ENCODE results near the gene MUCL3. TPM values are rescaled to one million over a fixed set of nuclear protein-coding genes. Genes with fewer than 3 reads are reported as not detected.

MUCL3 gene
- total RNA-seq, result not detected

DNA sequence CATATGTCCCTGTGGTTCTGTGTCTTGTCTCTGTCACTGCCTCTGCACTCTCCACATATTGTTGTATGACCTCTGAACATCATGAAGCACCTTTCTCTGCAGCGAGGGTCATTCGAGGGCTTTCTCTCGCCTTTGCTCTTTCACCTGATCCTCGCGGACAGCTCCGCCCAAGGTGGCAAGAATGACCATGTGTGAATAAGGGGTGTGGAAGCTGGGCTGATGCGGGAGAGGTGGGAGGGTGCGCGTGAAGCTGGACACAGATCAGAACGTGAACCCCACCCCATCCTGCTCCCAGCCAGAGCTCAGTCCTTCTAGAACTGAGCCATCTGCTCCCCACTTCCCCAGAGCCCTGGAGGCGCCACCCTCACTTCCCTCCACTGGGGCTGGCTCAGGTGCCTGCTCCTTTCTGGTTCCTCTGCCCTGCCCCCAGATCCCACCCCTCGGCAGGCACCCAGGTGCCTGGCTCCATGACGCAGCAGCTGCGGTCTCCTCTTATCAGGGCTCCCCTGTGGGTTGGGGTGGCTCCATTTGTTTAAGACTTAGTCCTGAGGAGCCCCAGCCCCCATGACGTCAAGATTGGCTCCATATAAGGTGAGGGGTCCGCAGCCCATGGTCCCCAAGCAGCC lies at the start of gene MUCL3:
MUCL3 (plus strand) TSS at position 613 of the 626 bp plus-strand sequence. CDS start 27 bp downstream, outside the sequence.
- H3K4me1 Mint-ChIP-seq, result no peaks in the 10 kb centered on the region
- ATAC-seq (ENCODE audit: low read depth) (no peak), DNase-seq (no peak)
- no peak within 1 kb of the TSS for H3K4me3 Mint-ChIP-seq
- POLR2A ChIA-PET, result interaction anchor here (0.7 kb wide), 1 partner anchor 9 kb away, joined by 3 read pairs; the partner anchor contains the start of gene SFTA2
- H3K36me3 Mint-ChIP-seq, result no peaks in the 10 kb centered on the region
- no peak within 1 kb of the TSS for H3K27ac Mint-ChIP-seq
- H3K9me3 Mint-ChIP-seq, result no peaks in the 10 kb centered on the region
- peaks cover 44% of the 10 kb centered on the region for H3K27me3 Mint-ChIP-seq

DNA sequence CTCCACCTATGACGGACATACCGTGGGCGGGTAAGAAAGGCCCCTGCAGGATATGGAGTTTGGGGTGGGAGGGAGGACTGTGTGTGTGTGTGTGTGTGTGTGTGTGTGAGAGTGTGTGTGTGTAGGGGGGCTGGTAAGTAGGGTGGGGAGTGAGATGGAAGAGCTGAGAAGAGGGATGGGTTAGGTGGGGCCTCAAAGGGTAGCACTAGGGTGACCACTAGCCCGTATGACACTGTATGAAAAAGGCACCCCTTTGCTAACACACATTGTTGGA lies 49.4 kb upstream of the MUCL3 start:
- ATAC-seq (ENCODE audit: low read depth) (no peak), DNase-seq (no peak)
- H3K27me3 Mint-ChIP-seq, result no peaks in the 10 kb centered on the region
- no peak overlapping the region for H3K4me3 Mint-ChIP-seq
- peaks cover 4% of the 10 kb centered on the region for H3K36me3 Mint-ChIP-seq
- H3K27ac Mint-ChIP-seq, result no peak overlapping the region
- POLR2A ChIA-PET, result no interaction called here
- no peaks in the 10 kb centered on the region for H3K9me3 Mint-ChIP-seq
- H3K4me1 Mint-ChIP-seq, result no peaks in the 10 kb centered on the region

- no peaks in the 10 kb centered on the region for H3K9me3 Mint-ChIP-seq
- H3K4me3 Mint-ChIP-seq, result no peak overlapping the region
- H3K27me3 Mint-ChIP-seq, result no peaks in the 10 kb centered on the region
- ATAC-seq (ENCODE audit: low read depth) (no peak), DNase-seq (no peak)
- POLR2A ChIA-PET, result no interaction called here
- no peaks in the 10 kb centered on the region for H3K4me1 Mint-ChIP-seq
- H3K27ac Mint-ChIP-seq, result no peak overlapping the region
- peaks cover 4% of the 10 kb centered on the region for H3K36me3 Mint-ChIP-seq
These were observed 48.8 kb upstream of the MUCL3 start for GRCh38 chr6:30891816-30892538.

GRCh38 chr6:30893001-30893591 lies 47.7 kb upstream of the MUCL3 start:
- H3K27ac Mint-ChIP-seq, result no peak overlapping the region
- no peak for DNase-seq
- H3K9me3 Mint-ChIP-seq, result no peaks in the 10 kb centered on the region
- no peaks in the 10 kb centered on the region for H3K4me1 Mint-ChIP-seq
- H3K27me3 Mint-ChIP-seq, result no peaks in the 10 kb centered on the region
- ATAC-seq (ENCODE audit: low read depth), result no peak
- H3K4me3 Mint-ChIP-seq, result no peak overlapping the region
- H3K36me3 Mint-ChIP-seq, result peaks cover 4% of the 10 kb centered on the region
- POLR2A ChIA-PET, result no interaction called here

- POLR2A ChIA-PET, result no interaction called here
- H3K9me3 Mint-ChIP-seq, result no peaks in the 10 kb centered on the region
- no peaks in the 10 kb centered on the region for H3K27me3 Mint-ChIP-seq
These were observed 47.1 kb upstream of the MUCL3 start for GRCh38 chr6:30893666-30894065.

GRCh38 chr6:30894381-30894780 lies 46.4 kb upstream of the MUCL3 start:
- POLR2A ChIA-PET, result no interaction called here
- peaks cover 7% of the 10 kb centered on the region for H3K36me3 Mint-ChIP-seq
- no peaks in the 10 kb centered on the region for H3K9me3 Mint-ChIP-seq
- DNase-seq (no peak), ATAC-seq (ENCODE audit: low read depth) (no peak)
- no peaks in the 10 kb centered on the region for H3K27me3 Mint-ChIP-seq
- no peak overlapping the region for H3K4me3 Mint-ChIP-seq
- no peak overlapping the region for H3K27ac Mint-ChIP-seq
- H3K4me1 Mint-ChIP-seq, result no peaks in the 10 kb centered on the region

More at GRCh38 chr6:30893666-30894065, 47.1 kb upstream of the MUCL3 start:
- Mint-ChIP-seq H3K27ac (no peak overlapping the region), H3K4me3 (no peak overlapping the region), H3K36me3 (peaks cover 7% of the 10 kb centered on the region), H3K4me1 (no peaks in the 10 kb centered on the region)
- ATAC-seq (ENCODE audit: low read depth), result no peak
- no peak for DNase-seq

DNA sequence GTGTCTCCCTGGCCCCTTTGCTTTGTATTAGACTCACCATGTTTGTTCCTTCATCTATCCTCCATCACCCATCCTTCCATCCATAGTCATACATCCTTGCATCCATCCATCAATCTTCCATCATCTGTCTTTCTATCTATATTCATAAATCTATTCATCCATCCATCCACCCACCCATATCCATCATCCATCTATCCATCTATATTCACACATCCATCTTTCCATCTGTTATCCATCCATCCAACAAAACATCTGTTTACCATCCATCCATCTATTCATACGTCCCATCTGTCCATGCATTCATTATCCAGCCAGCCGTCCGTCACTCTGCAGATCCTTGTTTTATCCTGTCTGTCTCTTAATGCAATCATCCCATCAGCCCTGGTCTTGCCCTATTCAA lies 45.8 kb upstream of the MUCL3 start:
- POLR2A ChIA-PET, result no interaction called here
- Mint-ChIP-seq H3K27me3 (no peaks in the 10 kb centered on the region), H3K27ac (peak overlapping the region; percentile 27), H3K4me3 (no peak overlapping the region), H3K36me3 (peaks cover 9% of the 10 kb centered on the region), H3K9me3 (no peaks in the 10 kb centered on the region), H3K4me1 (no peaks in the 10 kb centered on the region)
- DNase-seq, result no peak
- ATAC-seq (ENCODE audit: low read depth), result no peak

DNA sequence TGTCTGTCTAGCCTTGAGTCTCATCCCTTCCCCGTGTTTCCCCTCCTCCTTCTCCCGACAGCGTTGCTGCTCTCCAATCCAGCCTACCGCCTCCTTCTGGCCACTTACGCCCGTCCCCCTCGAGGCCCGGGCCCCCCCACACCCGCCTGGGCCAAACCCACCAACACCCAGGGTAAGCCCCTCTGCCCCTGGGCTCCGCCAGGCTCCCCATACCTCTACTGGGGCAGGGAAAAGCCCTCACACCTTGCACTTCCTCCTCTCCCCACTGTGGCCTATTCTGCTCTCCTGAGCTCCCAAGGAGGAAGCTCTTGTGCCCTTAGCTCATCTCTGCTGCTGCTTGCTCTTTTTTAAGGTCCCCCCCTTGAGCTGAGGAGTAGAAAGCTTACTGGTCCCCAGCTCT lies 45.4 kb upstream of the MUCL3 start:
- Mint-ChIP-seq H3K4me3 (no peak overlapping the region), H3K4me1 (no peaks in the 10 kb centered on the region), H3K36me3 (peaks cover 9% of the 10 kb centered on the region), H3K27me3 (no peaks in the 10 kb centered on the region), H3K27ac (no peak overlapping the region), H3K9me3 (no peaks in the 10 kb centered on the region)
- ATAC-seq (ENCODE audit: low read depth) (no peak), DNase-seq (no peak)
- POLR2A ChIA-PET, result interaction anchor here (0.8 kb wide), 1 partner anchor 281 kb away, joined by 4 read pairs; no protein-coding TSS in a partner anchor

GRCh38 chr6:30896541-30896940 lies 44.2 kb upstream of the MUCL3 start:
- no peaks in the 10 kb centered on the region for H3K4me1 Mint-ChIP-seq
- no peak for ATAC-seq (ENCODE audit: low read depth)
- POLR2A ChIA-PET, result no interaction called here
- no peak for DNase-seq
- H3K9me3 Mint-ChIP-seq, result no peaks in the 10 kb centered on the region
- H3K4me3 Mint-ChIP-seq, result no peak overlapping the region
- peaks cover 9% of the 10 kb centered on the region for H3K36me3 Mint-ChIP-seq
- H3K27ac Mint-ChIP-seq, result no peak overlapping the region
- H3K27me3 Mint-ChIP-seq, result peaks cover 2% of the 10 kb centered on the region

DNA sequence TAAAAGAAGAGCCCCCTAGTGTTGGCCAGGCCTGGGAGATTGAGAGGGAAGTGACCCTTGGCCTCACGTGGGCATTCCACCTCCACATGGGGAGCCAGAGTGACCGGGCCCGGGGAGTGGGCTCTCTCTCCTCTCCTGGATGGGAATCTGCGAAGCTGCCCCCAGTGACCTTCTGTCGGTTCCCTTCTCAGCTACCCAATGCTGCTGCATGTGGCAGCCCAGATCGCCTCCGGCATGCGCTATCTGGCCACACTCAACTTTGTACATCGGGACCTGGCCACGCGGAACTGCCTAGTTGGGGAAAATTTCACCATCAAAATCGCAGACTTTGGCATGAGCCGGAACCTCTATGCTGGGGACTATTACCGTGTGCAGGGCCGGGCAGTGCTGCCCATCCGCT lies 42.9 kb upstream of the MUCL3 start:
- POLR2A ChIA-PET, result no interaction called here
- no peak overlapping the region for H3K4me3 Mint-ChIP-seq
- peaks cover 2% of the 10 kb centered on the region for H3K27me3 Mint-ChIP-seq
- no peak for ATAC-seq (ENCODE audit: low read depth)
- H3K27ac Mint-ChIP-seq, result no peak overlapping the region
- H3K9me3 Mint-ChIP-seq, result no peaks in the 10 kb centered on the region
- DNase-seq, result no peak
- H3K4me1 Mint-ChIP-seq, result peaks cover 6% of the 10 kb centered on the region
- peaks cover 9% of the 10 kb centered on the region for H3K36me3 Mint-ChIP-seq

DNA sequence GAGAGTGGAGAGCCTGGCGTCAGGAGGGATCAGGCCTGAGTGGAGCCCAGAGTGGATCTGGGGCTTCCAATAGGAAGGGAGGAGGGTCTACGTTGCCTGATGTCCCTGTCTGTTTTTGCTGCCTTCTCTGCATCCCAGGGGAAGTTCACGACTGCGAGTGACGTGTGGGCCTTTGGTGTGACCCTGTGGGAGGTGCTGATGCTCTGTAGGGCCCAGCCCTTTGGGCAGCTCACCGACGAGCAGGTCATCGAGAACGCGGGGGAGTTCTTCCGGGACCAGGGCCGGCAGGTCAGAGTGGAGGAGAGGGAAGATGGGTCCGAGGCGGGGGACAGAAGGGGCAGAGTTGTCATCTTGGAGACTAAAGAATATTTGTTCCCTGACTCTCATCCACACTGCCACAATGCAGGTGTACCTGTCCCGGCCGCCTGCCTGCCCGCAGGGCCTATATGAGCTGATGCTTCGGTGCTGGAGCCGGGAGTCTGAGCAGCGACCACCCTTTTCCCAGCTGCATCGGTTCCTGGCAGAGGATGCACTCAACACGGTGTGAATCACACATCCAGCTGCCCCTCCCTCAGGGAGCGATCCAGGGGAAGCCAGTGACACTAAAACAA lies 41.9 kb upstream of the MUCL3 start:
- peaks cover 7% of the 10 kb centered on the region for H3K4me1 Mint-ChIP-seq
- POLR2A ChIA-PET, result interaction anchor here (1.4 kb wide), 1 partner anchor 8 kb away, joined by 3 read pairs; no protein-coding TSS in a partner anchor
- H3K27ac Mint-ChIP-seq, result no peak overlapping the region
- no peak for ATAC-seq (ENCODE audit: low read depth)
- no peak for DNase-seq
- no peak overlapping the region for H3K4me3 Mint-ChIP-seq
- peaks cover 2% of the 10 kb centered on the region for H3K27me3 Mint-ChIP-seq
- H3K36me3 Mint-ChIP-seq, result peaks cover 9% of the 10 kb centered on the region
- no peaks in the 10 kb centered on the region for H3K9me3 Mint-ChIP-seq

- DNase-seq (no peak), ATAC-seq (ENCODE audit: low read depth) (no peak)
- no peak overlapping the region for H3K27ac Mint-ChIP-seq
- peaks cover 5% of the 10 kb centered on the region for H3K36me3 Mint-ChIP-seq
- H3K9me3 Mint-ChIP-seq, result no peaks in the 10 kb centered on the region
- peaks cover 2% of the 10 kb centered on the region for H3K27me3 Mint-ChIP-seq
- H3K4me3 Mint-ChIP-seq, result no peak overlapping the region
- POLR2A ChIA-PET, result no interaction called here
- H3K4me1 Mint-ChIP-seq, result peaks cover 7% of the 10 kb centered on the region
These were observed 39.8 kb upstream of the MUCL3 start for GRCh38 chr6:30900863-30901417.

DNA sequence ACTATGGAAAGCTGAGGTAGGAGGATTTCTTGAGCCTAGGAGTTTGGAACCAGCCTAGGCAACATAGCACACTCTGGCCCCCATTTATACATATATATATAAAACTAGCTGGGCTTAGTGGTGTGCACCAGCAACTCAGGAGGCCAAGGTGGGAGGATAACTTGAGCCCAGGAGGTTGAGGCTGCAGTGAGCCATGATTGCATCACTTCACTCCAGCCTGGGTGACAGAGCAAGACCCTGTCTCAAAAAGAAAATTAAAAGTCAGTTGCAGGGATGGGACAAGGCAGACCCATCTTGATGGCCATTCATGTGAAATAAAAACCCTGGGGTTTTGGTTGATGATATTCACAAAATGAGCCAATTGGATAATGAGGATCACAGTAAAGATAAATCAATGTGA lies 39.3 kb upstream of the MUCL3 start:
- H3K4me3 Mint-ChIP-seq, result no peak overlapping the region
- DNase-seq (no peak), ATAC-seq (ENCODE audit: low read depth) (no peak)
- H3K9me3 Mint-ChIP-seq, result no peaks in the 10 kb centered on the region
- H3K27me3 Mint-ChIP-seq, result peaks cover 2% of the 10 kb centered on the region
- H3K4me1 Mint-ChIP-seq, result peaks cover 7% of the 10 kb centered on the region
- H3K36me3 Mint-ChIP-seq, result peaks cover 5% of the 10 kb centered on the region
- POLR2A ChIA-PET, result interaction anchor here (1.2 kb wide), 1 partner anchor 12 kb away, joined by 3 read pairs; the partner anchor contains the start of gene VARS2
- H3K27ac Mint-ChIP-seq, result no peak overlapping the region
